IMR-90 (cell line): Measurements from ENCODE around the gene POLRMT.

Source experiments
- CHD1 ChIP-seq: IDR thresholded peaks from 2 replicates; pipeline ENCODE4 v1.6.1; 2012; ENCODE audit warnings: low read depth, low read length, improper control_type of control experiment
- CTCF ChIP-seq: conservative IDR thresholded peaks from 2 replicates; pipeline ENCODE4 v1.5.1; 2012; ENCODE audit warnings: mild to moderate bottlenecking, low read depth, low read length, improper control_type of control experiment
- ELK1 ChIP-seq: fragments of 150-350 bp; IDR thresholded peaks from 2 replicates; pipeline ENCODE4 v1.6.1; 2016; ENCODE audit warnings: low read depth, mild to moderate bottlenecking, low read length, moderate library complexity, borderline replicate concordance
- FOS ChIP-seq: fragments of 150-350 bp; IDR thresholded peaks from 2 replicates; pipeline ENCODE4 v1.6.1; 2016; ENCODE audit warnings: low read depth, low read length
- MAFK ChIP-seq: IDR thresholded peaks from 2 replicates; pipeline ENCODE4 v1.6.1; 2012; ENCODE audit warnings: low read depth, low read length, improper control_type of control experiment
- MXI1 ChIP-seq: IDR thresholded peaks from 2 replicates; pipeline ENCODE4 v1.6.1; 2012; ENCODE audit warnings: low read depth, mild to moderate bottlenecking, low read length, moderate library complexity, borderline replicate concordance
- NFE2L2 ChIP-seq: fragments of 150-350 bp; IDR thresholded peaks from 2 replicates; pipeline ENCODE4 v1.6.1; 2016; ENCODE audit warnings: low read depth, mild to moderate bottlenecking, low read length
- POLR2A ChIP-seq: IDR thresholded peaks from 2 replicates; pipeline ENCODE4 v1.6.1; 2012; ENCODE audit warnings: mild to moderate bottlenecking, low read depth, low read length
- RAD21 ChIP-seq: IDR thresholded peaks from 2 replicates; pipeline ENCODE4 v1.6.1; 2012; ENCODE audit warnings: low read length, improper control_type of control experiment
- RFX5 ChIP-seq: IDR thresholded peaks from 2 replicates; pipeline ENCODE4 v1.8.0; 2012; ENCODE audit warnings: low read depth, mild to moderate bottlenecking, low read length, moderate library complexity
- SMC3 ChIP-seq: fragments of 150-350 bp; IDR thresholded peaks from 2 replicates; pipeline ENCODE4 v1.6.1; 2016; ENCODE audit warnings: low read depth, mild to moderate bottlenecking, antibody characterized with exemption, low read length, moderate library complexity

GRCh38 chr19:660793-661426 is 27.6 kb upstream of the POLRMT start:
- no peak for TF ChIP-seq ELK1
- TF ChIP-seq CTCF = no peak
- no peak for TF ChIP-seq MXI1
- TF ChIP-seq POLR2A = no peak
- no peak for TF ChIP-seq RAD21
- no peak for TF ChIP-seq NFE2L2
- no peak for TF ChIP-seq MAFK
- TF ChIP-seq FOS = no peak
- no peak for TF ChIP-seq SMC3
- TF ChIP-seq CHD1 = no peak
- TF ChIP-seq RFX5 = no peak
